HL-60 (cell line): ENCODE data around the gene PDE8A.

Experiments
- DNase-seq, 2 experiments: peaks; one replicate each; pipeline ENCODE4 v3.0.0-alpha.2; 2010 to 2020; ENCODE audit warnings: low read depth in 1 of 2, low spot score in 1 of 2
- H3K27ac ChIP-seq: fragments of 250-450 bp; sonication (Bioruptor Pico); replicated peaks from 2 replicates; pipeline ENCODE4 v1.5.1; 2020; ENCODE audit warnings: mild to moderate bottlenecking, moderate library complexity
- H3K27me3 ChIP-seq: fragments of 250-450 bp; sonication (Bioruptor Pico); 2 replicates; pipeline ENCODE4 v1.5.1; 2021; ENCODE audit warnings: mild to moderate bottlenecking, moderate library complexity; ENCODE audit not compliant: insufficient read depth, poor library complexity, severe bottlenecking
- H3K4me3 ChIP-seq: replicated peaks from 2 replicates; pipeline ENCODE4 v1.5.1; 2011; ENCODE audit warnings: mild to moderate bottlenecking, control low read depth, low read length; ENCODE audit not compliant: insufficient read depth
- GABPA ChIP-seq: IDR thresholded peaks from 2 replicates; pipeline ENCODE4 v1.6.1; 2012; ENCODE audit warnings: low read depth
- POLR2AphosphoS5 ChIP-seq: IDR thresholded peaks from 2 replicates; pipeline ENCODE4 v1.6.1; 2012; ENCODE audit warnings: low read depth
- SPI1 ChIP-seq: IDR thresholded peaks from 2 replicates; pipeline ENCODE4 v1.6.1; 2012; ENCODE audit warnings: low read depth, mild to moderate bottlenecking, borderline replicate concordance
- TF ChIP-seq, protein P1 (sequence below): IDR thresholded peaks from 2 replicates; pipeline ENCODE4 v1.6.1; 2012; ENCODE audit warnings: low read depth; ENCODE audit not compliant: insufficient replicate concordance
- TF ChIP-seq, protein P2 (sequence below): IDR thresholded peaks from one replicate; pipeline ENCODE4 v1.5.1; 2011; ENCODE audit warnings: low read length, control low read depth, inconsistent platforms; ENCODE audit not compliant: insufficient read depth

Gene PDE8A

DNA sequence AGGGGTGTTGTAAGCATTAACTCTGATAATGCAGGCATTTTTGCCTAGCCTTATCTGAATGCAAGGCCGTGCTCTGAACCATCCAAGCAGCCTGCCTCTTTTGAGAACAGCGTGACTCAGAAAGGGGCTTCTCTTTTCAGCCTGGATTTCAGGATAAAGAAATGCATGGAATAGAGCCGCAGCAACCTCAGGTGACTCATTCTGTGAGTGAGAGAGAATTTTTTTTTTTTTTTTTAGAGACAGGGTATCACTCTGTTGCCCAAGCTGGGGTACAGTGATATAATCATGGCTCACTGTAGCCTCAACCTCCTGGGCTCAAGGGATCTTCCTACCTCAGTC lies 20.6 kb upstream of the PDE8A start:
- no peak for TF ChIP-seq POLR2AphosphoS5
- TF ChIP-seq, protein P1, sequence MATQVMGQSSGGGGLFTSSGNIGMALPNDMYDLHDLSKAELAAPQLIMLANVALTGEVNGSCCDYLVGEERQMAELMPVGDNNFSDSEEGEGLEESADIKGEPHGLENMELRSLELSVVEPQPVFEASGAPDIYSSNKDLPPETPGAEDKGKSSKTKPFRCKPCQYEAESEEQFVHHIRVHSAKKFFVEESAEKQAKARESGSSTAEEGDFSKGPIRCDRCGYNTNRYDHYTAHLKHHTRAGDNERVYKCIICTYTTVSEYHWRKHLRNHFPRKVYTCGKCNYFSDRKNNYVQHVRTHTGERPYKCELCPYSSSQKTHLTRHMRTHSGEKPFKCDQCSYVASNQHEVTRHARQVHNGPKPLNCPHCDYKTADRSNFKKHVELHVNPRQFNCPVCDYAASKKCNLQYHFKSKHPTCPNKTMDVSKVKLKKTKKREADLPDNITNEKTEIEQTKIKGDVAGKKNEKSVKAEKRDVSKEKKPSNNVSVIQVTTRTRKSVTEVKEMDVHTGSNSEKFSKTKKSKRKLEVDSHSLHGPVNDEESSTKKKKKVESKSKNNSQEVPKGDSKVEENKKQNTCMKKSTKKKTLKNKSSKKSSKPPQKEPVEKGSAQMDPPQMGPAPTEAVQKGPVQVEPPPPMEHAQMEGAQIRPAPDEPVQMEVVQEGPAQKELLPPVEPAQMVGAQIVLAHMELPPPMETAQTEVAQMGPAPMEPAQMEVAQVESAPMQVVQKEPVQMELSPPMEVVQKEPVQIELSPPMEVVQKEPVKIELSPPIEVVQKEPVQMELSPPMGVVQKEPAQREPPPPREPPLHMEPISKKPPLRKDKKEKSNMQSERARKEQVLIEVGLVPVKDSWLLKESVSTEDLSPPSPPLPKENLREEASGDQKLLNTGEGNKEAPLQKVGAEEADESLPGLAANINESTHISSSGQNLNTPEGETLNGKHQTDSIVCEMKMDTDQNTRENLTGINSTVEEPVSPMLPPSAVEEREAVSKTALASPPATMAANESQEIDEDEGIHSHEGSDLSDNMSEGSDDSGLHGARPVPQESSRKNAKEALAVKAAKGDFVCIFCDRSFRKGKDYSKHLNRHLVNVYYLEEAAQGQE = no peak
- TF ChIP-seq GABPA = no peak
- no peak for TF ChIP-seq SPI1
- TF ChIP-seq, protein P2, sequence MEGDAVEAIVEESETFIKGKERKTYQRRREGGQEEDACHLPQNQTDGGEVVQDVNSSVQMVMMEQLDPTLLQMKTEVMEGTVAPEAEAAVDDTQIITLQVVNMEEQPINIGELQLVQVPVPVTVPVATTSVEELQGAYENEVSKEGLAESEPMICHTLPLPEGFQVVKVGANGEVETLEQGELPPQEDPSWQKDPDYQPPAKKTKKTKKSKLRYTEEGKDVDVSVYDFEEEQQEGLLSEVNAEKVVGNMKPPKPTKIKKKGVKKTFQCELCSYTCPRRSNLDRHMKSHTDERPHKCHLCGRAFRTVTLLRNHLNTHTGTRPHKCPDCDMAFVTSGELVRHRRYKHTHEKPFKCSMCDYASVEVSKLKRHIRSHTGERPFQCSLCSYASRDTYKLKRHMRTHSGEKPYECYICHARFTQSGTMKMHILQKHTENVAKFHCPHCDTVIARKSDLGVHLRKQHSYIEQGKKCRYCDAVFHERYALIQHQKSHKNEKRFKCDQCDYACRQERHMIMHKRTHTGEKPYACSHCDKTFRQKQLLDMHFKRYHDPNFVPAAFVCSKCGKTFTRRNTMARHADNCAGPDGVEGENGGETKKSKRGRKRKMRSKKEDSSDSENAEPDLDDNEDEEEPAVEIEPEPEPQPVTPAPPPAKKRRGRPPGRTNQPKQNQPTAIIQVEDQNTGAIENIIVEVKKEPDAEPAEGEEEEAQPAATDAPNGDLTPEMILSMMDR = no peak
- H3K27me3 ChIP-seq = no peaks in the 10 kb centered on the region
- H3K4me3 ChIP-seq = no peak overlapping the region
- no peak overlapping the region for H3K27ac ChIP-seq
- DNase-seq = no peak

- no peaks in the 10 kb centered on the region for H3K27me3 ChIP-seq
- DNase-seq = no peak
- H3K27ac ChIP-seq = no peak overlapping the region
- no peak overlapping the region for H3K4me3 ChIP-seq
- no peak for TF ChIP-seq SPI1
- TF ChIP-seq, protein P1 = no peak
- TF ChIP-seq POLR2AphosphoS5 = no peak
- no peak for TF ChIP-seq GABPA
- TF ChIP-seq, protein P2 = no peak
Observed at GRCh38 chr15:84961707-84962106, 19.9 kb upstream of the PDE8A start.

- Histone ChIP-seq H3K27me3 (no peaks in the 10 kb centered on the region), H3K4me3 (no peak overlapping the region), H3K27ac (no peak overlapping the region)
- DNase-seq = no peak
- no peak for TF ChIP-seq POLR2AphosphoS5
- TF ChIP-seq, protein P1 = no peak
- TF ChIP-seq, protein P2 = no peak
- TF ChIP-seq GABPA = no peak
- no peak for TF ChIP-seq SPI1
Observed at GRCh38 chr15:84962955-84963354, 18.7 kb upstream of the PDE8A start.
